ENCODE results near the gene PEX5. TPM values are rescaled to one million over a fixed set of nuclear protein-coding genes. Genes with fewer than 3 reads are reported as not detected.

The PEX5 gene
- total RNA-seq (ENCODE audit: low replicate concordance) = 50.2 and 71.8 TPM in 2 replicates
- long read RNA-seq, transcript PEX5-201 (15 exons, 3,252 nt) = major isoform, 9 of 26 reads
- long read RNA-seq, partial matches to known transcripts = 3 of 26 reads
- long read RNA-seq, other reads (novel, unspliced or antisense) = 12 of 26 reads

- TF ChIP-seq CTCF (conservative IDR thresholded peaks at IDR 0.05) = no peak
- peaks cover 23% of the 10 kb centered on the region for H3K36me3 Mint-ChIP-seq
- peaks cover 2% of the 10 kb centered on the region for H3K27me3 Mint-ChIP-seq
- no peaks in the 10 kb centered on the region for H3K9me3 Mint-ChIP-seq
- peaks cover 8% of the 10 kb centered on the region for H3K4me1 Mint-ChIP-seq (ENCODE audit: unreplicated experiment)
- peak within 1 kb of the TSS; percentile 96 for H3K4me3 Mint-ChIP-seq
- peak within 1 kb of the TSS; percentile 95 for H3K27ac Mint-ChIP-seq
- DNase-seq (ENCODE audit: extremely low spot score, unreplicated experiment) = peak; percentile 88
Measured at GRCh38 chr12:7189398-7190267, at the start of gene PEX5. PEX5 (plus strand) TSS chr12:7189686; CDS start chr12:7190378, 692 bp downstream.

- Mint-ChIP-seq H3K27me3 (no peaks in the 10 kb centered on the region), H3K4me1 (ENCODE audit: unreplicated experiment) (no peaks in the 10 kb centered on the region), H3K27ac (no peak overlapping the region), H3K36me3 (peaks cover 60% of the 10 kb centered on the region), H3K4me3 (no peak overlapping the region), H3K9me3 (no peaks in the 10 kb centered on the region)
- no peak for DNase-seq (ENCODE audit: extremely low spot score, unreplicated experiment)
- TF ChIP-seq CTCF (conservative IDR thresholded peaks at IDR 0.05) = no peak
Measured at GRCh38 chr12:7141351-7142005, 48.0 kb upstream of the PEX5 start.

GRCh38 chr12:7142056-7142644 is 47.3 kb upstream of the PEX5 start:
- H3K4me3 Mint-ChIP-seq = no peak overlapping the region
- no peaks in the 10 kb centered on the region for H3K4me1 Mint-ChIP-seq (ENCODE audit: unreplicated experiment)
- peaks cover 58% of the 10 kb centered on the region for H3K36me3 Mint-ChIP-seq
- no peak overlapping the region for H3K27ac Mint-ChIP-seq
- TF ChIP-seq CTCF (conservative IDR thresholded peaks at IDR 0.05) = peak; percentile 75
- no peak for DNase-seq (ENCODE audit: extremely low spot score, unreplicated experiment)
- H3K27me3 Mint-ChIP-seq = no peaks in the 10 kb centered on the region
- H3K9me3 Mint-ChIP-seq = no peaks in the 10 kb centered on the region

GRCh38 chr12:7142809-7143465 is 46.5 kb upstream of the PEX5 start:
- H3K36me3 Mint-ChIP-seq = peaks cover 53% of the 10 kb centered on the region
- no peaks in the 10 kb centered on the region for H3K4me1 Mint-ChIP-seq (ENCODE audit: unreplicated experiment)

More at GRCh38 chr12:7142809-7143465, 46.5 kb upstream of the PEX5 start:
- H3K9me3 Mint-ChIP-seq = no peaks in the 10 kb centered on the region
- DNase-seq (ENCODE audit: extremely low spot score, unreplicated experiment) = no peak
- H3K4me3 Mint-ChIP-seq = no peak overlapping the region
- H3K27ac Mint-ChIP-seq = no peak overlapping the region
- H3K27me3 Mint-ChIP-seq = no peaks in the 10 kb centered on the region
- no peak for TF ChIP-seq CTCF (conservative IDR thresholded peaks at IDR 0.05)
